ENCODE measurements around the gene RAD51B.

RAD51B gene

DNA sequence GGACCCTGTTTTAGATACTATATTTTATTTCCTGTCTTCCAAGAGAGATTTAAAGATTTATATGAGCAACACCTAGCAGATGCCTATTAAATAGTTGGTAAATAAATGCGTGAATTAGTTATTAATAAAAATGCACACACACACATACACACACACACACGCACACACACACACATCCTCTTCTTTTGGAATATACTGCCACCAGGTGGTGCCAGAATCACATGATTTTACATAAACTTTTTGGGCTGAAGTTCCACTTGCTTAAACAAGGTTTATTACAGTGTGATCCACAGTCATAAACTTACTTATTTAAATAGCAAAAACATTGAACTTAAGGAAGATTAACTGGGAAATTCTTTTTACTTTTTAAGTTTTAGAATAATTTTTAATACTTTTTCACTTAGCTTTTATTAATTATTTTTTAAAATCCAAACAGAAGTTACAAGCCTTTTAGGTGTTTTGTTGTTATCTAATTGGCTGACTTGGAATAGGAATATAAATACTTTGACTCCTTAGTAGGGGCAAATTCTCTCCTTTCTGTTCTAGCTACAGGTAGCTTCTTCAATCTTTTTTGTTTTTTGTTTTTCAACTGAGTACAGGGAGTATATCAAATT is 17.5 kb downstream of the RAD51B start:
- DNase-seq, result peak; percentile 24 to 57

DNA sequence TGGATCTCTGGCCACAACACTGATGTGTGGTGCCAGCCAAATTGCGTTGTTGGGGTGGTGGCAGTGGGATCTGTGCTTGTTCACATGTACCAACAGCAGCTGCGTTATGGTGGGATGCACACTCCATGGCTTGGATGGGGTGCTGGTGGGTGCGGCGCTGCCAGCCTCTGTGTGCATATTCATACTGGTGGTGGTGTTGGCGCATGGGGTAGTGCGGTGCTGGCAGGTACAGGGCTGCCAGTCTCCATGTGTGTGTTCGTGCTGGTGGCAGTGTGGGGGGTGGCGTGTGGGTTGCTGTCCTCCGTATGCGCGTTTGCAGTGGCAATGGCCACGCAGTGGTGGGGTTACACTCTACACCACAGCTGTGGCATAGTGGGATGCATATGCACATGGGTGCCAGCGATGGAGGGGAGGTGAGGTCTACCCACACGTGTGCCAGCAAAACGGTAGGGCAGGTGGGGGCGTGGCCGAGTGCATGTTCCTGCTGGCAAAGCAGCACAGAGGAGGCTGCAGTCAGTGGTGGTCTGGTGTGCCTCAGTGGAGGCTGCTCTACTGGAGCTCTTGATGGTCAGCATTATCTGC is 26.5 kb downstream of the RAD51B start:
- no peak for DNase-seq

DNA sequence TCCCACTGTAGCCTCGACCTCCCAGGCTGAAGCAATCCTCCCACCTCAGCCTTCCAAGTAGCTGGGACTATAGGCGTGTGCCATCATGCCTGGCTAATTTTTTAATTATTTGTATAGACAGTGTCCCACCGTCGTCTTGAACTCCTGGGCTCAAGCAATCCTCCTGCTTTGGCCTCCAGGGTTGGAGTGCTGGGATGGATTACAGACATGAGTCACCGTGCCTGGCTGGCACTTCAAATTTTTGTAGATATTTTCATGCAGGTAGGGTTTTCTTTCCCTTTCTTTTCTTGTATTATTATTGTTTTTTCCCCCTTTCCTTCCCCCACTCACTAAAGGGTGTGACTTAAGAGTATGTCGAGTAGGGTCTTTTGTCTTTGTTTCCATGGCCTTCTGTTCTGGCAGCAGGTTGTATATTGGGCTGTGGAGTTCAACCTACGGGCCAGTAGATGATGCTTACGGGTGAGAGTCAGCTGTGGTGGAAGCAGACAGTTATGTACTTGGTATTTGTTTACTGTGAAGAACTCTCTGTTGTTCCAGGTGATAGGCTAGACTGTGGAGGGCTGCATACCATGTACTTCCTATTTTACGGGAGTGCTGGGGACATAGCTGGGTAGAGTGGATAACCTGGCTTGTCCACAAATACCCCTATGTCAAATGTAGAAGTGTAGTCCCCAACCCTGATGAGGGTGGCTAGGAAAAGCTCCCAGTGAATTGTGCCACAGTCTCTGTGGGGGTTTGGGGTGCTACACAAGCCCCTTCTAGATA is 30.7 kb downstream of the RAD51B start:
- no peak for DNase-seq

DNA sequence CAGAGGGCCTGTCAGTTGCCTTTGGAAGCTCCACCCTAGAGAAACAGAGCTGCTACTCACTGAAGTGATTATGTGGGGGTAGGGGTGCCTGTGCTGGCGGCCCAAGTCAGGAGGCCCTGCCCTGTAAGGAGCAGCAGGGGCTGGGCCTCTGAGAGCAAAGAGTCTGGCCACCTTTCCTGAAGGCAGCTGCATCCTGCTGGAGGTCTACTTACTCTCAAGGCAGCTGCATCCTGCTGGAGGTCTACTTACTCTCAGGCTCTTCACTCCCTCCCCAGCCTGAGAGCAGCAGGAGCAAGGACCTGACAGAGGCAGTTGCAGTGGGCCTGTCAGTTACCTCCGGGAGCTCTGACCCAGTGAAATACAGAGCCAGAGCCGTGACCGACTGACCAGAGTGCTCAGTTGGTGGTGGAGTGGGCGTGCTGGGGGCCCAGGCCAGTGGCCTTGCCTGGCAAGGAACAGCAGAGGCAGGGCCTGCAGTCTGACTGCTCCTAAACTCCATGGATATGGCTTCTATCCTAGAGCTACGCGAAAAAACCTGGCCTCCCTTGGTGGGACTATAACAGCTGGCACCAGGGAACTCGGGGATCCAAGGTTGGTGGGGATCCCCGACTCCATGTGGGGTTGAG is 32.3 kb downstream of the RAD51B start:
- no peak for DNase-seq

DNA sequence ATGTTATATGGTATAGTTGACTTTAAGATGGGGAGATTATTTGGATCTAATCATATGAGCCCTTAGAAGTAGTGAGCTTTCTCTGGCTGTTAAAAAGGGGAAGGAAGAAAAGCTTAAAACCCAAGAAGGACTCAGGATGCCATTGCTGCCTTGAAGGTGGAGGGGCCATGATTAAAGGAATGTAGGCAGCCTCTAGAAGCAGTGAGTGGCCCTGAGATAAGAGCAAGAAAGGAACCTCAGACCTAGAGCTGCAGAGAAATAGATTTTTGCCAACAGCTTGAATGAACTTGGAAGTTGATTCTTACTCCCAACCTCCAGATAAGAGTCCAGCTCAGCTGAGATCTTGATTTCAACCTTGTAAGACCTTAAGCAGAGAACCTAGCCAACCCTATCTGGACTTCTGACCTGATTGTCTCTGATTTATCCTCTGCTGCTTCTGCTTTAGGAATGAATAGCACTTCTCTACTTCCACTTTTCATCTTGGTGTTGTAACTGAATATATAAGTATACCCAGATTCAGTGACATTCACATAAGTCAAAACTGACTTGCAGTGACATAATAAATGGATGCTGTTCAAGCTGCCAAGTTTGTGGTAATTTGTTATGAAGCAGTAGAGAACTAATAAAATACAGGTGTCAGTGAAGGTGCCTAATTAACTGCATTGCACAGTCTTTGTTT is 33.5 kb downstream of the RAD51B start:
- no peak for DNase-seq

DNA sequence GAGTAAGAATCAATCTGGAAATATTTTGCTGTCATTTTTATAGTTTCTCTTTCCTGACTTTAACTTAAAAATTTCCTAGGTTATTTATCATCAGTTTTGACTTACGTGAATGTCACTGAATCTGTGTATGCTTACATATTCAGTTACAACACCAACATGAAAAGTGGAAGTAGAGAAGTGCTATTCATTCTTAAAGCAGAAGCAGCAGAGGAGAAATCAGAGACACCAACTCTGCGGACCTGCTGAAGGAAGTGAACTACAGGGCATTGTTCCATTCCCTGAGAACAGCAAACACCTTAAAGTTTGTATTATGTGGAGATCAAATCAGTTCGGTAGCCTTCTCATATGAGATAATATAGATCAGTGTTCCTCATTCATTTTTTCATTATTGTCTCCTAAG is 34.1 kb downstream of the RAD51B start:
- DNase-seq, result no peak

DNA sequence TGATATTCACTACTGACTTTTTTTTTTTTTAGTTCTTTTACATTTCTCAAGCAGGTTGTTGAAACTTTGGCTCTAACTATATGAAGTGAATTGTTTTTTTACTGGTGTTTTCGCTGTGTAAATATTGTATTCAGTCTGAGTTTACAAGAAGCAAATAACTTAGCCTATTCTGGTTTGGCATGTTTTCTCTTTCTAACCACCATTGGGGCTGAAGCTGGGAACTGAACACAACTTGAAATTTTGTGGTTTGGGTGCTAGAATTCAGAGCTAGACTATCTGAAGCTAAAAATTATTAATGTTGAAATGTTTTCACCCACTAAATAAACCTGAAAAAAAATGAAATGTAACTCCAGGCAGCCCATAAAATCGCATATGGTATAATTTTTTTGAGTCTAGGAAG is 37.2 kb downstream of the RAD51B start:
- no peak for DNase-seq

DNA sequence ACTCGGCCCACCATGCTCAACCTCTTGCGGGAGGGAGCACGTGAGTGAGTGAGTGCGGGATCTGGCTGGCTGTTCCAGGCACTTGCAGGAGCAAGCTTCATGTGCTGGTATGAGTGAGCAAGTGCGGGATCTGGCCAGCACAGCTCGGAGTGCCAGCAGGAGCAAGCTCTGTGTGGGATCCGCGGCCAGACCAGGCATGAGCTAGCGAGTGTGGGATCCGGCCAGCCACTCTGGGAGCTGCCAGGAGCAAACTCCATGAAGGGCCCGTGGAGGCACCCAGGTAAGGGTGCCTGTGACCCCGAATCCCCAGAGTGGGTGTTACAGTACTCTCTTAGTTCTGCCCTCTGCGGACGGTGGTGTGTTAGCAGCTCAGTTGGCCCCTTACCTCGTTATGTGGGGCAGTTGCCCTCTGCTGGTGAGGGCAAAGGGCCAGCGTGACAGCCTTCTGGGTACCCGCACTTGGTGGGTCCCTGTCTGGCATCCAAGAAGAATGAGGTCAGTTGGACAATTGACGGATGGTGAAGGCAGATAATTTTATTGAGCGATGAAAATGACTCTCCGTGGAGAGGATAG is 38.3 kb downstream of the RAD51B start:
- DNase-seq, result no peak

DNA sequence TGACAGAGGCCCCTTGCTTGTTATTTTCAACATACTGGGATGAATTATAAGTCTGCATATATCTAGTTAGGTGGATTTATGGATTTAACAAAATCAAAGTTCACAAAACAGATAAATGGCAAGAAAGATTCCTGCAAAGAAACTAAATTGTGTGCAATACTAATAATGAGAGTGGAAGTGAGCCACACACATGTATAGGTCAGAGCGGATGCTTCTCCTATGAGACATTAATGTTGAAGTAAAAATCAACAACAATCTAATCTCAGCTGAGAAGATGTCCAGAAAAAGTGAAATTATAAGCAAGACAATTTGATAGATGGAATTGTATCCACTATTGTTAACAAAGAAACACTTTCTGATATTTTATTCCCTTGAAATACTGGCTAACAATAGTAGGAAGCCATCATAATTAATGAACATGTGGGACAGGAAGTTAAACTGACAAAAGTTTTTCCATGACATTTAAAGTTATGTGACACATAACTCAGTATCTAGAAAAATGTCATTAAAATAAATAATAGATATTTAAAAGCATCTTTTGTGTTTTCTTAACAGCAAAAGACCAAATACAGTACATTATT is 39.7 kb downstream of the RAD51B start:
- no peak for DNase-seq

DNA sequence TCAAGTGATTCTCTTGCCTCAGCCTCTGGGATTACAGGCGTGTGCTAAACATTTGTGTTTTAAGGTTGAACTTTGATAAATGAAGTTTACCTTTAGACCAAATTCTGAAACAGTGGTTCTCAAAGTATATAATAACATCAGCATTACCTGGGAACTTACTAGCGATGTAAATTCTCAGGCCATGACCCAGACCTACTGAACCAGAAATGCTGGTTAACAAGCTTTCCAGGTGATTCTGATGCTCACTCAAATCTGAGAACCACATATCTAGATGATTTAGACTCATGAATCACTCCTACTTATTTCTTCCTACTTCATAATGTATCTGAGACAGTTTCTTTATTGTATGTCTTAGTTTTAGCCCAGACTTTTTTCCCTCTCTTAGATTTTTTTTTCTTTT is 43.6 kb downstream of the RAD51B start:
- DNase-seq, result no peak

DNA sequence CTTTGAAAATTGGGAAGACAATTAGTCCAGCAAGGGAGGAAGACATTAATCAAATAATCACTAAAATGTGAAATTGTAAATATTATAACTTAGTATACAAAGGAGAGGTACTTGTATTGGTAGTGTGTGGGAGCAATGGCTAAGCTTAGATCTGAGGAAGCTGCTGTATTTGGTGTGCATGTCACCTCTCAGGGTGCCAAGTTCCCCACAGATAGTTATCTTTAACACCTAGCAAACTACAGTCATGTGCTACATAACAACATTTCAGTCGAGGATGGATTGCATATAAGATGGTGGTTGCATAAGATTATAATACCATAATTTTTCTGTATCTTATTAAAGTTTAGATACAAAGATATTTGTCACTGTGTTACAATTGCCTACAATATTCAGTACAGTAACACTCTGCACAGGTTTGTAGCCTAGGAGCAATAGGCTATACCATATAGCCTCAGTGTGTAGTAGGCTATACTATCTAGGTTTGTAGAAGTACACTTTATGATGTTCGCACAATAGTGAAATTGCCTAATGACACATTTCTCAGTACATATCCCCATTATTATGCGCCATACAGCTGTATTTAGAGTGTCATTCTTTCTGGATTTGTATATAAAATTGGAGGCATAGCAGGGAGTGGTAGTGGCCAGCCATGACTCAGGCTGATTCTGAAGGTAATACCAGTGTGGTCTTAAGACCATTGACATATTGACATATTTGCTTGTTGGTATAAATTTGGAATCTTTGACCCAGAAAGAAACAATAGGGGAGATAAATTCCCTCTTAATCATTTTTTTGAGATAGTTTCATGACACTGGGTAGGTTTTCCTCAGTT is 55.8 kb downstream of the RAD51B start:
- no peak for DNase-seq

DNA sequence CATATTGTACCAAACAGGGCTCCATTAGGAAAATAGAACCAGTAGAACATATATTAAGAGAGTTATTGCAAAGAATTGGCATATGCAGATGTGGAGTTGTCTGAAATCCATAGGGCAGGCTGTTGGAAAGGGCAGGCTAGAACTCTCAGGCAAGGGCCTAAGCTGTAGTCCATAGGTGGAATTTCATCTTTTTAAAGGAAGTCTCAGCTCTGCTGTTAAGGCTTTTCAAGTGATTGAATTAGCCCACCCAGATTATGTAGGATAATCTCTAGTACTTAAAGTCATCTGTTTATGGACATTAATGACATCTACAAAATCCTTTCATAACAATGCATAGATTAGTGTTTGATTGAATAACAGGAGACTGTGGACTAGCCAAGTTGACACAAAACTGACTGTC is 59.4 kb downstream of the RAD51B start:
- no peak for DNase-seq

DNA sequence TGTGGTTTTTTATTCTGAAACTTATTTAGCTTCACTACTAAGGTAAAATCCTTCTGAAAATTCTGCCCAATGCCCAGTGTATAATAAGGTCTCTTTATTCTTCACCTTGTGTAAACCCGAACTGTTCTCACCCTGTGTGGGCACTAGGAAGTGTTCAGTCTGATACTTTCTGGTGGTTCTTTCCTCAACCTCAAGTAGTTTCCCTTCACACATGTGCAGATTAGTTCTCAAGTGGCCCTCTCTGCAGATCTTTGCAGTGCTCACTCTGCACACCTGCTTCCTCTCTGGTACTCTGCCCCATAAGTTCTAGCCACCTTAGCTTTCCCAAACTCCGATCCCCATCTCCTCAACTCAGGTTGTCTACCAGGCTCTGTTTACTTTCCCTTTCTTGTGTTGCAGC is 61.6 kb downstream of the RAD51B start:
- DNase-seq, result no peak

DNA sequence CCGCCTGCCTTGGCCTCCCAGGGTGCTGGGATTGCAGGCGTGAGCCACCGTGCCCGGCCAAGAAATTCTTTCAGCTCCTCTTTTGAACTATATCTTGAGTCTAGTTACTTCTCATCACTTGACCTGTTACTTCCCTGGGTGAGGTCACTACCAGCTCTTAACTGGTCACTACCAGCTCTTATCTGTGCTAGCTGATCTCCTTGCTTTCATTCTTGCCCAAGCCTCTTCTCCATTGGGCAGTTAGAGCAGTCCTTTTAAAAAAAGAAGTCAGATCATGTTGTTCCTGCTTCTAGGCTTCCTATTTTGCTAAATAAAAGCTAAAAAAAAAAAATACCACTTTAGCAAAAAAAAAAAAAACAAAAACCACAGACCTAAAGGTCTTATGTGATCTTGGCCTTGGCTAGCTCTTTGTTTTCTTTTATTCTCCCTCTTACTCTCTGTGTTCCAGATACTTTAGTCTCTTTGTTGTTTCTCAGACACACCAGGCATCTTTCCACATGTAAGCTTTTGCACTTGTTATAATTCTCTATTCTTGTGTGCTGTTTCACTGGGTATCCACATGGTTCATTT is 63.5 kb downstream of the RAD51B start:
- DNase-seq, result no peak

DNA sequence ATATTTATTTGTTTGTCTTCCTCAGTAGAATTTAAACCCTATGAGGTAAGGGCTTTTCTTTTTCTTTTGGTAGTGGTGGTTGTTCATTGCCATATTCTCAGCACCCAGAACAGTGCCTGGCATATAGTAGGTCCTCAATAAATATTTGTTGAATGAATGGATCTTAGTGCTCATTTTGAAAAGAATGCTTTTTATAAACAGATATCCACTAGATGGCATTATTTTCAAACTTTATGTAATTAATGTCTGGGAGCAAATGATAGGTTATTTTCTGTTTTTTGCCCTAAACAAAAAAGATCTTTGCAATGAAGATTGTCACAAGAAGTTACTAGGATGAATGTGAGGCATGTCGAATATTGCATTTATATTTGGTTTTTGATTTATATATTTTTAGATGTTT is 64.1 kb downstream of the RAD51B start:
- peak in 1 of 2 experiments; percentile 4 for DNase-seq

DNA sequence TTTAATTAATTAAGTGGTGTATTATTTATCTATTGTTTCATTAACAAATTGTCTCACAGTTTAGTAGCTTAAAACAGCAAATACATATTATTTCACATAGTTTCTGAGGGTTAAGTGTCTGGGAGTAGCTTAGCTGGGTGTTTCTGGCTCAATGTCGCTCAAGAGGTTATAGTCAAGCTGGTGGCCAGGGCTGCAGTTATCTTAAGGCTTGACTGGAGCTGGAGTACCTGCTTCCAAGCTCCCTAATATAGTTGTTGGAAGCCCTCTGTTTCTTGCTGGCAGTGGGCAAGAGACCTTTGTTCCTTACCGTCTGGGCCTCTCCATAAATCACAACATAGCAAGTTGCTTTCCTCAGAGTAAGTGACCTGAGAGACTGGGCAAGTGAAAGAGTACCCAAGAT is 66.6 kb downstream of the RAD51B start:
- DNase-seq, result no peak

DNA sequence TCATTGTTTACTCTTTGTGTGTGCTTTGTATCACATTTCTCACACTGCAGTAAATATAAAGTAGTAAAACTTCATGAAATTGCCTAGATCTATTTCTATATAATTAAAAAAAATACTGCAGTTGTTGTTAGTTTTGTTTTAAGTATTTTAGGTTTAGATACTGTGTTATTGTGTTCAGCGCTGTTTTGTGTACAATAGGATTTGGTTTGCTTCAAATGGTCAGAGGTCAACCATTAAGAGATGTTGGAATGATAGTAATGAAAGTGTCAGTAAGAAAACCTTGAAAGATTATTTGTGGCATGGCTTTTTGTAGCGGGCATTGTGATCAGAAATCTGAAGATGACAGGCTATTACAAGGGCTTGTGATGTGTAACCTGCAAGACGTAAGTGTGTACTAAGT is 67.9 kb downstream of the RAD51B start:
- DNase-seq, result no peak

DNA sequence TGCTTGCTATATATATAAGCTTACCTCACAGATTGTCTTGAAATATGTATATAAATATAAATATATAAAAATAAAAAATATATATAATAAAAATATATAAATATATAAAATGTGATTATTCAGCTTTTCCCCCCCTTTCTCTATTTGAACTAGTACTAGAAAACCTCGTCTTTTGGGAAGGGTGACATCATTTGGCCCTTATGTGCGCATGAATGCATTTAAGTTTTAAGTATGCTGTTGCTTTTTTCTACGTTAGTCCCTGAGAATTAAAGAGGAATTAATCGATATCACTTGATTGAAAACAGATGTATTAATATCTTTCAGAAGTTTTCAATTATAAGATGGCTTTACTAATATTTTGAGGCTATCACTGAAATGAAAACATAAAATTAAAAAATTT is 69.9 kb downstream of the RAD51B start:
- no peak for DNase-seq

DNA sequence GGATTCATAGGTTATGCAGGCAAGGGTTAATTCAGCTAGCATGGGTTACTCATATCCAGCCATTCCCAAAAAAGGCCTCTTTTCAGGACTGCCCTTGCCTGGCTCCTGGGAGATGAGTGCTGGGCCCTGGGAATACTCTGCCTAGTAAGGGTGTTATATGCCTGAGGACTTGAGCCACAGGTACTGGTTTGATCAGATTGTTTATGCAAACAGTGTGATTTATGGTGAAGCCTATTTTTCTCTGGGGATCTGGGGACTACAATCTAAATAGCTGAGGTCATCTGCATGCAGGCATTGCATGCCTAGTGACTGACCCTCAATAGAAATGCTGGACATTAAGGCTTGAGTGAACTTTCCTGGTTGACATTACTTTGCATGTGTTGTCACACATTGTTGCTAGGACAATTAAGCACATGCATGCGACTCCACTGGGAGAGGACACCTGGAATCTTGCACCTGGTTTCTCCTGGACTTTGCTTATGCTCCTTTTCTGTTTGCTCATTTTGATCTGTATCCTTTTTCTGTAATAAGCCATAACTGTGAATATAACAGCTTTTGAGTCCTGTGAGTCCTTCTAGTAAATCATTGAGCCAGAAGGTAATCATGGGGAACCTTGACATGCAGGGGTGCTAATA is 73.0 kb downstream of the RAD51B start:
- DNase-seq, result no peak

DNA sequence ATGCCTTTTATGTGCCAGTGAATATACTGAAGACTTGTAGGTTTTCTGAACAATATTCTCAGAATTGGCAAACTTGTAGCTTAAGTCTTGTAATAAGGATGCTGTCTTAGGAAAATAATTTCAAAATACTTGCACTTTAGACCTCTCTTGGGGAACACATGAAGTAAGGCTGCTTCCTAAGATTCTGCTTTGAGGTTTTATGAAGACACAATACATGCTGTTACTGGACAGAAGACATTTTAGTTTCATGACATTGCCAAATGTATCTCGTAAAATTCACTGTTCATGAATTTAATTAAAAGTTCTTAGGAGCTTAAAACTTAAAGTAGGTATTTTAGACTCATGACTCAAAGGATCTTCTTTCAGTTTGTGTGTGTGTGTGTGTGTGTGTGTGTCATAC is 80.7 kb downstream of the RAD51B start:
- DNase-seq, result no peak

Data from NCI-H2081 (cell line).